ENCODE data around the gene ZNF155.

Gene ZNF155

GRCh38 chr19:44021221-44021620 is 37.2 kb downstream of the ZNF155 start:
- Mint-ChIP-seq H3K4me1 (peaks cover 18% of the 10 kb centered on the region), H3K27me3 (peaks cover 42% of the 10 kb centered on the region), H3K36me3 (ENCODE audit: insufficient read depth) (peaks cover 6% of the 10 kb centered on the region), H3K4me3 (no peak overlapping the region), H3K27ac (ENCODE audit: low read depth) (no peak overlapping the region), H3K9me3 (peaks cover 16% of the 10 kb centered on the region)
- ATAC-seq (replicated peaks; ENCODE audit: extremely low read depth, poor library complexity, severe bottlenecking) (no peak), DNase-seq (ENCODE audit: low spot score in 2 of 2) (no peak)

GRCh38 chr19:44024900-44025216 is 40.9 kb downstream of the ZNF155 start:
- H3K4me1 Mint-ChIP-seq: peaks cover 26% of the 10 kb centered on the region
- H3K9me3 Mint-ChIP-seq: peaks cover 20% of the 10 kb centered on the region
- H3K27me3 Mint-ChIP-seq: peaks cover 21% of the 10 kb centered on the region
- no peak for DNase-seq (ENCODE audit: low spot score in 2 of 2)
- peak overlapping the region; percentile 94 for H3K27ac Mint-ChIP-seq (ENCODE audit: low read depth)
- no peak for ATAC-seq (replicated peaks; ENCODE audit: extremely low read depth, poor library complexity, severe bottlenecking)
- peak overlapping the region; percentile 99 for H3K4me3 Mint-ChIP-seq
- peaks cover 21% of the 10 kb centered on the region for H3K36me3 Mint-ChIP-seq (ENCODE audit: insufficient read depth)

GRCh38 chr19:44025217-44025936 is 41.4 kb downstream of the ZNF155 start, which contains the start of gene ZNF222:
Gene ZNF222 (plus strand): TSS chr19:44025379. CDS start chr19:44025437, 58 bp downstream.
- Mint-ChIP-seq H3K9me3 (peaks cover 17% of the 10 kb centered on the region), H3K27me3 (peaks cover 15% of the 10 kb centered on the region), H3K36me3 (ENCODE audit: insufficient read depth) (peaks cover 21% of the 10 kb centered on the region), H3K27ac (ENCODE audit: low read depth) (peak within 1 kb of the TSS; percentile 94), H3K4me3 (peak within 1 kb of the TSS; percentile 99), H3K4me1 (peaks cover 26% of the 10 kb centered on the region)
- peak; percentile 26 to 54 for DNase-seq (ENCODE audit: low spot score in 2 of 2)
- peak; percentile 99 for ATAC-seq (replicated peaks; ENCODE audit: extremely low read depth, poor library complexity, severe bottlenecking)

GRCh38 chr19:44026622-44027021 is 42.6 kb downstream of the ZNF155 start:
- Mint-ChIP-seq H3K27ac (ENCODE audit: low read depth) (no peak overlapping the region), H3K4me3 (peak overlapping the region; percentile 99), H3K27me3 (peaks cover 3% of the 10 kb centered on the region), H3K36me3 (ENCODE audit: insufficient read depth) (peaks cover 26% of the 10 kb centered on the region), H3K4me1 (peaks cover 26% of the 10 kb centered on the region), H3K9me3 (peaks cover 17% of the 10 kb centered on the region)
- DNase-seq (ENCODE audit: low spot score in 2 of 2) (no peak), ATAC-seq (replicated peaks; ENCODE audit: extremely low read depth, poor library complexity, severe bottlenecking) (no peak)

- Mint-ChIP-seq H3K27me3 (no peaks in the 10 kb centered on the region), H3K9me3 (peaks cover 43% of the 10 kb centered on the region), H3K27ac (ENCODE audit: low read depth) (no peak overlapping the region), H3K4me3 (no peak overlapping the region), H3K4me1 (peaks cover 8% of the 10 kb centered on the region), H3K36me3 (ENCODE audit: insufficient read depth) (peaks cover 20% of the 10 kb centered on the region)
- no peak for ATAC-seq (replicated peaks; ENCODE audit: extremely low read depth, poor library complexity, severe bottlenecking)
- DNase-seq (ENCODE audit: low spot score in 2 of 2): no peak
Observed at GRCh38 chr19:44032001-44032610, 48.1 kb downstream of the ZNF155 start.

- ATAC-seq (replicated peaks; ENCODE audit: extremely low read depth, poor library complexity, severe bottlenecking): no peak
- no peak overlapping the region for H3K4me3 Mint-ChIP-seq
- H3K27me3 Mint-ChIP-seq: peaks cover 25% of the 10 kb centered on the region
- no peak overlapping the region for H3K27ac Mint-ChIP-seq (ENCODE audit: low read depth)
- H3K36me3 Mint-ChIP-seq (ENCODE audit: insufficient read depth): no peaks in the 10 kb centered on the region
- peaks cover 24% of the 10 kb centered on the region for H3K9me3 Mint-ChIP-seq
- DNase-seq (ENCODE audit: low spot score in 2 of 2): no peak
- H3K4me1 Mint-ChIP-seq: no peaks in the 10 kb centered on the region
Observed at GRCh38 chr19:44042147-44042546, 58.2 kb downstream of the ZNF155 start.

Data from central memory CD8-positive, alpha-beta T cell (primary cell).